GM13976 (cell line): ENCODE results near the gene RAB40B.

ENCODE experiments used
- DNase-seq: peaks from one replicate; pipeline ENCODE4 v3.0.0; 2012; ENCODE audit warnings: low spot score
- in situ Hi-C: fragments of 300-500 bp; cut with MboI; formaldehyde crosslinking; loops from one replicate; pipeline ENCODE4 v1.12.0; 2022; ENCODE audit warnings: low sequenced_read_pairs, mixed read lengths, inconsistent platforms; ENCODE audit not compliant: unreplicated experiment
- TF ChIP-seq, protein P1 (sequence below): IDR thresholded peaks from 2 replicates; pipeline ENCODE4 v1.5.1; 2012; ENCODE audit warnings: borderline replicate concordance, mild to moderate bottlenecking; ENCODE audit not compliant: insufficient read depth; ENCODE audit errors: extremely low read depth, missing control alignments, control extremely low read depth

Gene RAB40B

DNA sequence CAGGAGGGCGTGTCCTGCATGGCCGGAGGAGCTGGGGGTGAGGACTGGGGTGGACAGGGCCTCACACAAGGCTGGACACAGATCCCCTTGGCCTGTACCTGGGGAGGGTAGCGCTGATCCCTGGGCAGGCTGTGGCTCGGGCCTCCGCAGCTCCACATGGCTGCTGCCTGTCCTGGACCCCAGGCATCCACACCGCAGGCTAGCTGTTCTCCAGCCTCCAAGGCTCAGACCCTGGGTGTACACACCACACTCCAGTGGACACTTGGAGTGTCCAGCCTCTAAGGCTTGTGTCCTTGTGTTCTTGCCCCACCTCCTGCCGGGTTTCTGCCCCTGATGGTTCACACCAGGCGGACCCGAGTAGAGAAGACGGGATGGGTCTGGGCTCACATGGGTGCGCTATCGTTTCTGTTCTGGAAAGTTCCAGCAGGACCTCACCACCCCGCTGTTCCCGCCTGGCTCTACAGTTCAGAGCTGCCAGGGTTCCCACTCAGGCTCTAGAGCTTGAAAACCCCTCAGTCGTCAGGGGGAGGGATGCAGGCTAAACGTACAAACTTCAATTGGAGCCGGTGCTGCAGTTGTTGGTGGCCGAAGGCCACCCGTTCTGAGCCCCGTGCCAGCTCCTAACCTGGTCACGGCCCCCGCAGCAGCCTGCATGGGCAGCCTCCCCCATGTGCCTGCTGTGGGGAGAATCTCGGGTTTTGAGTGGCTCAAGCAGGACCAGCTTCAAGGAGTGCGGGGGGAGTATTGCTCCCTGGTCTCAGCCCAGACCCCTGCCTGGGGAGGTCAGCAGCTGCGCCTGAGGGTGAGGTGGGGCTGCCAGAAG is 11.4 kb upstream of the RAB40B start:
- TF ChIP-seq, protein P1, sequence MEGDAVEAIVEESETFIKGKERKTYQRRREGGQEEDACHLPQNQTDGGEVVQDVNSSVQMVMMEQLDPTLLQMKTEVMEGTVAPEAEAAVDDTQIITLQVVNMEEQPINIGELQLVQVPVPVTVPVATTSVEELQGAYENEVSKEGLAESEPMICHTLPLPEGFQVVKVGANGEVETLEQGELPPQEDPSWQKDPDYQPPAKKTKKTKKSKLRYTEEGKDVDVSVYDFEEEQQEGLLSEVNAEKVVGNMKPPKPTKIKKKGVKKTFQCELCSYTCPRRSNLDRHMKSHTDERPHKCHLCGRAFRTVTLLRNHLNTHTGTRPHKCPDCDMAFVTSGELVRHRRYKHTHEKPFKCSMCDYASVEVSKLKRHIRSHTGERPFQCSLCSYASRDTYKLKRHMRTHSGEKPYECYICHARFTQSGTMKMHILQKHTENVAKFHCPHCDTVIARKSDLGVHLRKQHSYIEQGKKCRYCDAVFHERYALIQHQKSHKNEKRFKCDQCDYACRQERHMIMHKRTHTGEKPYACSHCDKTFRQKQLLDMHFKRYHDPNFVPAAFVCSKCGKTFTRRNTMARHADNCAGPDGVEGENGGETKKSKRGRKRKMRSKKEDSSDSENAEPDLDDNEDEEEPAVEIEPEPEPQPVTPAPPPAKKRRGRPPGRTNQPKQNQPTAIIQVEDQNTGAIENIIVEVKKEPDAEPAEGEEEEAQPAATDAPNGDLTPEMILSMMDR = no peak
- no peak for DNase-seq

DNA sequence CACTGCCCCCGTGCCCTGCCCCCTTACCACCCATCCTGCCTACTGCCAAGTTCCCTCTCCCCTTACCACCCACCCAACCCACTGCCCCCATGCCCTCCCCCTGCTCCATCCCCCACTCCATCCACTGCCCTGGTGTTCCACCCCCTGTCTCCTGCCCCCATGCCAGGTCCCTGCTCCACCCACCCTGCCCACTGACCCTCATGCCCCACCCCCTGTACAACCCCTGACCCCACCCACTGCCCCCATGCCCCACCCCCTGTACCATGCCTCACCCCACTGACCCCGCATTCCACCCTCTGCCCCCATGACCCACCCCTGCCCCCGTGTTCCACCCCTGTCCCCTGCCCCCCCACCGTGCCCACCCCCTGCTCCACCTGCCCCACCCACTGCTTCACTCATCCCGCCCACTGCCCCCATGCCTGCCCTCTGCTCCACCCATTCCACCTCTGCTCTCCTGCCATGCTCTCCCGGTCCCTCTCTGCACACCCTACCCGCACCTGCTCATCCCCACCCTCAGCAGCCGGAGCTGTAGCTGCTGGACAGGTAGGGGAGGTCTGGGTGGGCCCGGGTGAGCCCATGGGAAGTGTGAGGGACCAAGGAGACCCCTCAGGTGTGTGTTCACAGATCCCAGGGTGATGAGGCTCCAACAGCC is 10.7 kb upstream of the RAB40B start:
- TF ChIP-seq, protein P1 = no peak
- in situ Hi-C loops = no loop called here
- peak; percentile 52 for DNase-seq

More for the DNA sequence above, 11.4 kb upstream of the RAB40B start:
- in situ Hi-C loops = no loop called here

DNA sequence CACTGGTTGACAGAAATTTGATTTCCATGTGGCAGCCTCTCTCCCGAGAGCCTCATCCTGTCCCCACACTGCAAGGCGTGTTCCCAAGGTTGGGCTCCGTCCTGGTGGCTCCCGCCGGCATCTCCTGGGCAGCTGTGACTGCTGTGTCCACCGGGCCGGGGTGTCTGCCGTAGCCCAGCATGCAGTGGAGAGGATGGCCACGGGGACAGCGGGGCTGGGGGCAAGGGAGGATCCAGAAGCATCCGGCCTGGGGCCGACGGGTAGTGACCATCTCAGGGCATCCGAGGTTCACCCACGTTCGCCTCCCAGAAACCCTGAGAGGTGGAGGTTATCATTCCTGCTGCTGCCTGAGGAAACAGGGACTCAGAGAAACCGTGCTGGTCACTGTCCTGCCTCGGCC is 7.3 kb upstream of the RAB40B start:
- no peak for DNase-seq
- in situ Hi-C loops = no loop called here

DNA sequence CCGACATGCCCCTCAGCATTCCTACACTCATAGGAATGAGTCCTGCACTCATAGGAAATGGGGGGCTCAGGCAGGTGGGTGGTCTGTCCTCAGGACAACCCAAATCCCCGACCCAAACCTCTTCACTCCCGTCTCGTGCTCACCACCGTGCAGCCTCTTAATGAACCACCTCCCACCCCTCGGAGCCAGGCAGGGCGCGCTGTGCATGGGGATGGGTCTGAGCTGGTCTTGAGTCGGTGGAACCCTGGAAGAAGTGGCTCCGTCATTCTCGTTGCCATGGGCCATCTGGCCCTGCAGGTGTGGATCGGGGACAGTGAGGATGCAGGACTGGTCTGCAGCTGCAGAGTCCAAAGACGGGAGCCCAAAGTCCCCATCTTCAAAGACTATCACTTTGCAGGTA is 6.4 kb upstream of the RAB40B start:
- in situ Hi-C loops = no loop called here
- no peak for DNase-seq
- TF ChIP-seq, protein P1 = no peak

More for the DNA sequence above, 7.3 kb upstream of the RAB40B start:
- TF ChIP-seq, protein P1 = no peak

DNA sequence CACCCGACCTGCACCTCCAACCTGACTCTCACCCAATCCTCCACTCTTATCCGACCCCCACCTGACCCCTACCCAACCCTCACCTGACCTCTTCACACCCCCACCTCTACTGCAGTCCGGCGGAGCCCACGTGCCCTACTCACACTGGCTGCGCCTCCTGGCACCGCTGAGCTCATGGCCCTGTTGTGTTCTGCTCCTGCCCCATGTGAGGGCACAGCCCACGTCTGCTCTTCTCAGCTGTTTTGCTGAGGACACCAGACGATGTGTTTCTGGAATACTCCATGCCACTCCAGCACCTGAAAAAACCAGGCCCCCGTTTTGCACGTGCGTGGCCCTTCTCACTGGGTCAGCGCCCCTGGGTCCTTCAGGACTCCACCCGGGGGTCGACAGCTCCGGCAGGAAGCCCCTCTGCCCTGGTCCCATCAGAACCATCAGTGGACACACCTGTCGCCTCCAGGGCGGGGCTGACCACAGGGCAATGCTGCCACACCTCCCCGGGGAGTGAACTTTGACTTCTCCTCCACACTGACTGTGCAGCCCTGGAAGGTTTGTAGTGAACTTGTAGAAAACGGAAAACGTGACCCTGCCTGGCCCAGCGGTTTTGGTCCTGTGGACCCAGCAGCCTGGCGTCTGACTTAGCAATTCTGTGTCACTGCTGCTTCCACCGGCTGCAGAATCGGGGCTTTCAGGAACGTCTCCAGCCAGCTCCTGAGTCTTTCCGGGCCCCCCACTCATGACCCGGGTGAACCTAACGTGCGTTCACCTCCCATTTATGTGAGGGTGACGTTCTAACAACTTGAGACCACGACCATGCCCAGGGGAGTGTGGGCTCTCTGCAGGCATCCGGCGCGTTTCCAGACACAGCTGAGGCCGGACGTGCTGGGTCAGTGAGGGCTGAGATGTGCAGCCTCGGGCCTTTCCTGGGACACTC is 5.7 kb upstream of the RAB40B start:
- no peak for DNase-seq
- in situ Hi-C loops = no loop called here
- TF ChIP-seq, protein P1 = no peak
